ENCODE data around the gene PCED1B.

GRCh38 chr12:47065546-47065945 lies 13.9 kb upstream of the PCED1B start:
- TF ChIP-seq CTCF (IDR thresholded peaks at IDR 0.05) (no peak), POLR2A (IDR thresholded peaks at IDR 0.05) (no peak)
